Measurements from ENCODE around the gene CDH7. TPM values are rescaled to one million over a fixed set of nuclear protein-coding genes. Genes with fewer than 3 reads are reported as not detected.

The CDH7 gene
- total RNA-seq, 3 donors from 2014 or later (not counting 1 experiment from before 2014, with no cell fraction given), result not detected

- no peak for TF ChIP-seq CTCF (IDR thresholded peaks at IDR 0.05)
- intact Hi-C loops (cut with micrococcal nuclease), result no loop called here
- Histone ChIP-seq H3K27me3 (ENCODE audit: control insufficient read depth, insufficient read depth, low read length) (no peaks in the 10 kb centered on the region), H3K4me1 (ENCODE audit: control insufficient read depth, insufficient read depth, low read length) (no peaks in the 10 kb centered on the region), H3K27ac (ENCODE audit: low read length) (no peak overlapping the region), H3K9me3 (ENCODE audit: control insufficient read depth, insufficient read depth, low read length) (no peaks in the 10 kb centered on the region), H3K4me3 (ENCODE audit: low read length) (no peak overlapping the region), H3K36me3 (ENCODE audit: control insufficient read depth, insufficient read depth, low read length) (no peaks in the 10 kb centered on the region)
- no peak for DNase-seq
- H3K27ac Mint-ChIP-seq, result no peak overlapping the region
- no peak for ATAC-seq
- no peak overlapping the region for H3K4me3 Mint-ChIP-seq
- H3K9me3 Mint-ChIP-seq, result peaks cover 5 to 8% of the 10 kb centered on the region in 2 donors
- H3K27me3 Mint-ChIP-seq (ENCODE audit: low read depth in 2 of 2), result no peaks in the 10 kb centered on the region
- H3K36me3 Mint-ChIP-seq, result no peaks in the 10 kb centered on the region
- no peaks in the 10 kb centered on the region for H3K4me1 Mint-ChIP-seq
- 75% methylated on average over 2 of the region's 2 CpGs for whole genome bisulfite sequencing (ENCODE audit: insufficient coverage)
These were observed 11.7 kb downstream of the CDH7 start for GRCh38 chr18:65762556-65762955.

GRCh38 chr18:65767406-65767805 lies 16.6 kb downstream of the CDH7 start:
- no peak for TF ChIP-seq CTCF (IDR thresholded peaks at IDR 0.05)
- intact Hi-C loops (cut with micrococcal nuclease), result no loop called here
- Mint-ChIP-seq H3K36me3 (no peaks in the 10 kb centered on the region), H3K9me3 (peaks cover 2 to 7% of the 10 kb centered on the region in 2 donors), H3K27ac (no peak overlapping the region), H3K27me3 (ENCODE audit: low read depth in 2 of 2) (no peaks in the 10 kb centered on the region), H3K4me1 (no peaks in the 10 kb centered on the region), H3K4me3 (no peak overlapping the region)
- no peaks in the 10 kb centered on the region for H3K27me3 ChIP-seq (ENCODE audit: control insufficient read depth, insufficient read depth, low read length)
- no peaks in the 10 kb centered on the region for H3K4me1 ChIP-seq (ENCODE audit: control insufficient read depth, insufficient read depth, low read length)
- no peak overlapping the region for H3K27ac ChIP-seq (ENCODE audit: low read length)
- no peaks in the 10 kb centered on the region for H3K36me3 ChIP-seq (ENCODE audit: control insufficient read depth, insufficient read depth, low read length)
- no peak for DNase-seq
- no peaks in the 10 kb centered on the region for H3K9me3 ChIP-seq (ENCODE audit: control insufficient read depth, insufficient read depth, low read length)
- no peak overlapping the region for H3K4me3 ChIP-seq (ENCODE audit: low read length)
- no peak for ATAC-seq
- 100% methylated on average over 1 of the region's 2 CpGs for WGBS (ENCODE audit: insufficient coverage)

DNA sequence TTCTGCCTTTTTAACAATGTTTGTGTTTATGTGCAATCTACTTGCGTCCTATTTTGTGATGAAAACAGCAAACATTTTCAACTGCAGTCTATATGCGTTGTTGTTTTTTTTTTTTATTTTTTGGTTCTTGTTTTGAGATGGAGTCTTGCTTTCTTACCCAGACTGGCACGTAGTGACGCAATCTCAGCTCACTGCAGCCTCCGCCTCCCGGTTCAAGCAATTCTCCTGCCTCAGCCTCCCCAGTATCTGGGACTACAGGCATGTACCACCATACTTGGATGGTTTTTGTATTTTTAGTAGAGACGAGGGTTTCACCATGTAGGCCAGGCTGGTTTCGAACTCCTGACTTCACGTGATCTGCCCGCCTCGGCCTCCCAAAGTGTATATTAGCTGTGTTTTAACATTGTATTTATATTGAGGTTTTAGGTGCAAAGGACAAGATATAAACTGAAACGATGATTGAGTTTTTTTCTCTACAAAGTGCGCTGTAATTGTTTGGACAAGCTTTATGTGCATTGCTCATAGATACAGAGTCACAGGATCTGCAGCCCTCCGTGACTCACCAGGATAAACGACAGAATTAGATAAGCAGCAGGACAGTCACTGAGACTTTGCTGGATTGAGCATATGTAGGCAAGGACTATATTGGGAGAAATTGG lies 17.4 kb downstream of the CDH7 start:
- Histone ChIP-seq H3K36me3 (ENCODE audit: control insufficient read depth, insufficient read depth, low read length) (no peaks in the 10 kb centered on the region), H3K27me3 (ENCODE audit: control insufficient read depth, insufficient read depth, low read length) (no peaks in the 10 kb centered on the region), H3K4me1 (ENCODE audit: control insufficient read depth, insufficient read depth, low read length) (no peaks in the 10 kb centered on the region), H3K9me3 (ENCODE audit: control insufficient read depth, insufficient read depth, low read length) (no peaks in the 10 kb centered on the region), H3K27ac (ENCODE audit: low read length) (no peak overlapping the region), H3K4me3 (ENCODE audit: low read length) (no peak overlapping the region)
- H3K27me3 Mint-ChIP-seq (ENCODE audit: low read depth in 2 of 2), result no peaks in the 10 kb centered on the region
- TF ChIP-seq CTCF (IDR thresholded peaks at IDR 0.05), result no peak
- H3K27ac Mint-ChIP-seq, result no peak overlapping the region
- WGBS (ENCODE audit: insufficient coverage), result 93% methylated on average over 15 of the region's 15 CpGs
- ATAC-seq (no peak), DNase-seq (no peak)
- intact Hi-C loops (cut with micrococcal nuclease), result no loop called here
- peaks cover 2 to 5% of the 10 kb centered on the region in 2 donors for H3K9me3 Mint-ChIP-seq
- H3K4me3 Mint-ChIP-seq, result no peak overlapping the region
- H3K36me3 Mint-ChIP-seq, result no peaks in the 10 kb centered on the region
- no peaks in the 10 kb centered on the region for H3K4me1 Mint-ChIP-seq

GRCh38 chr18:65769652-65770051 lies 18.8 kb downstream of the CDH7 start:
- intact Hi-C loops (cut with micrococcal nuclease), result no loop called here
- Histone ChIP-seq H3K27me3 (ENCODE audit: control insufficient read depth, insufficient read depth, low read length) (no peaks in the 10 kb centered on the region), H3K4me3 (ENCODE audit: low read length) (no peak overlapping the region), H3K9me3 (ENCODE audit: control insufficient read depth, insufficient read depth, low read length) (no peaks in the 10 kb centered on the region), H3K4me1 (ENCODE audit: control insufficient read depth, insufficient read depth, low read length) (no peaks in the 10 kb centered on the region), H3K27ac (ENCODE audit: low read length) (no peak overlapping the region), H3K36me3 (ENCODE audit: control insufficient read depth, insufficient read depth, low read length) (no peaks in the 10 kb centered on the region)
- WGBS (ENCODE audit: insufficient coverage), result no CpG with 5 or more reads among the region's 4 CpGs
- ATAC-seq (no peak), DNase-seq (no peak)
- Mint-ChIP-seq H3K36me3 (no peaks in the 10 kb centered on the region), H3K27me3 (ENCODE audit: low read depth in 2 of 2) (no peaks in the 10 kb centered on the region), H3K27ac (no peak overlapping the region), H3K4me1 (no peaks in the 10 kb centered on the region), H3K9me3 (peaks cover 2 to 6% of the 10 kb centered on the region in 2 donors), H3K4me3 (no peak overlapping the region)
- TF ChIP-seq CTCF (IDR thresholded peaks at IDR 0.05), result no peak

All from natural killer cell (primary cell).